H1 (cell line): ENCODE data around the gene NEUROG1. TPM values are rescaled to one million over a fixed set of nuclear protein-coding genes. Genes with fewer than 3 reads are reported as not detected.

Experiments
- CTCF ChIA-PET: fragments of 300-600 bp; sonication (Branson Sonifier 250); formaldehyde crosslinking; loops from one replicate; lab custom pipeline; 2021; ENCODE audit not compliant: partially characterized antibody; lab: Charles Lee
- POLR2A ChIA-PET: fragments of 300-600 bp; sonication (Branson Sonifier 250); formaldehyde crosslinking; loops from one replicate; lab custom pipeline; 2021; ENCODE audit warnings: inconsistent platforms; ENCODE audit not compliant: partially characterized antibody; lab: Charles Lee
- DNase-seq, 2 experiments: peaks; one replicate each; pipeline versions ENCODE4 v3.0.0 to v3.0.0-alpha.2; 2010 to 2022; ENCODE audit warnings: low spot score in 2 of 2, low read depth in 1 of 2, mixed read lengths in 1 of 2
- FAIRE-seq: peaks from 2 replicates; lab custom pipeline; 2011; peaks lifted over from hg19 to GRCh38; lab: Jason Lieb, UNC
- H2AFZ ChIP-seq: 2 replicates; pipeline ENCODE4 v1.8.1; 2012; ENCODE audit warnings: low read length, inconsistent platforms
- H2AK5ac ChIP-seq: 2 replicates; pipeline ENCODE4 v1.6.1; 2013; ENCODE audit warnings: low read depth, low read length
- H2BK120ac ChIP-seq: replicated peaks from 2 replicates; pipeline ENCODE3; 2013; ENCODE audit warnings: low read depth, low read length, inconsistent platforms
- H2BK12ac ChIP-seq: 2 replicates; pipeline ENCODE4 v1.6.1; 2013; ENCODE audit warnings: low read depth, low read length
- H2BK15ac ChIP-seq: 2 replicates; pipeline ENCODE4 v1.6.1; 2013; ENCODE audit warnings: low read length
- H2BK20ac ChIP-seq: 2 replicates; pipeline ENCODE4 v1.6.1; 2013; ENCODE audit warnings: low read length
- H2BK5ac ChIP-seq: 2 replicates; pipeline ENCODE4 v1.6.1; 2013; ENCODE audit warnings: low read depth, low read length
- H3K14ac ChIP-seq: 2 replicates; pipeline ENCODE4 v1.6.1; 2013; ENCODE audit warnings: inconsistent platforms; ENCODE audit not compliant: insufficient read length
- H3K18ac ChIP-seq: 2 replicates; pipeline ENCODE4 v1.6.1; 2013; ENCODE audit warnings: low read length; ENCODE audit errors: extremely low read depth
- H3K23ac ChIP-seq: 2 replicates; pipeline ENCODE4 v1.6.1; 2013; ENCODE audit warnings: inconsistent platforms; ENCODE audit not compliant: insufficient read length
- H3K23me2 ChIP-seq: 2 replicates; pipeline ENCODE4 v1.6.1; 2013; ENCODE audit warnings: low read depth, low read length
- H3K27ac ChIP-seq: 2 replicates; pipeline ENCODE4 v1.6.1; 2011; ENCODE audit warnings: low read depth, low read length, inconsistent platforms
- H3K27me3 ChIP-seq, 4 experiments: replicated peaks in 1 of 4; 1 replicate in 1 of 4; 2 replicates in 3 of 4; pipeline versions ENCODE4 v1.6.1 to v1.8.1; 2011 to 2013; ENCODE audit warnings: low read length in 3 of 4, mild to moderate bottlenecking in 3 of 4, inconsistent platforms in 2 of 4, mixed read lengths in 2 of 4, moderate library complexity in 1 of 4; ENCODE audit not compliant: control insufficient read depth in 3 of 4, insufficient read depth in 3 of 4; ENCODE audit errors: extremely low read depth in 1 of 4
- H3K36me3 ChIP-seq, 4 experiments: 2 replicates each; pipeline versions ENCODE4 v1.6.1 to v1.8.1; 2011 to 2013; ENCODE audit warnings: mild to moderate bottlenecking in 4 of 4, low read length in 3 of 4, moderate library complexity in 2 of 4, control low read depth in 1 of 4, inconsistent platforms in 1 of 4; ENCODE audit not compliant: insufficient read depth in 4 of 4, control insufficient read depth in 2 of 4
- H3K4ac ChIP-seq: replicated peaks from 2 replicates; pipeline ENCODE3; 2013; ENCODE audit warnings: low read length, low read depth, mixed read lengths, inconsistent platforms; ENCODE audit not compliant: insufficient read length
- H3K4me1 ChIP-seq, 4 experiments: replicated peaks in 1 of 4; 1 replicate in 1 of 4; 2 replicates in 3 of 4; pipeline versions ENCODE4 v1.6.1 to v1.8.1; 2011 to 2013; ENCODE audit warnings: low read length in 3 of 4, inconsistent platforms in 2 of 4, mixed read lengths in 1 of 4; ENCODE audit not compliant: insufficient read depth in 4 of 4, control insufficient read depth in 3 of 4
- H3K4me2 ChIP-seq, 2 experiments: 2 replicates each; pipeline versions ENCODE4 v1.6.1 to v1.8.1; 2011 to 2013; ENCODE audit warnings: low read depth in 2 of 2, low read length in 2 of 2, control low read depth in 1 of 2, inconsistent platforms in 1 of 2, mild to moderate bottlenecking in 1 of 2; ENCODE audit not compliant: insufficient read depth in 1 of 2
- H3K4me3 ChIP-seq, 4 experiments: fragments of 200-600, 300-600 bp in 1 of 4; sonication (generic), shearing (Covaris generic), sonication (Bioruptor Twin) in 1 of 4; 2 replicates each; pipeline versions ENCODE4 v1.5.1 to v1.8.1; 2011 to 2016; ENCODE audit warnings: low read length in 4 of 4, low read depth in 3 of 4, control low read depth in 2 of 4, inconsistent platforms in 2 of 4, mild to moderate bottlenecking in 2 of 4, mixed read lengths in 1 of 4, moderate library complexity in 1 of 4; ENCODE audit not compliant: insufficient read depth in 2 of 4; ENCODE audit errors: extremely low read depth in 1 of 4
- H3K56ac ChIP-seq: replicated peaks from 2 replicates; pipeline ENCODE3; 2013; ENCODE audit warnings: low read depth, mild to moderate bottlenecking, mixed read lengths, low read length, inconsistent platforms; ENCODE audit not compliant: insufficient read length
- H3K79me1 ChIP-seq: 2 replicates; pipeline ENCODE4 v1.6.1; 2013; ENCODE audit warnings: low read depth, low read length, control low read depth
- H3K79me2 ChIP-seq, 2 experiments: 2 replicates each; pipeline versions ENCODE4 v1.6.1 to v1.8.1; 2012 to 2013; ENCODE audit warnings: low read length in 2 of 2, mild to moderate bottlenecking in 2 of 2, inconsistent platforms in 1 of 2; ENCODE audit not compliant: insufficient read depth in 2 of 2, control insufficient read depth in 1 of 2
- H3K9ac ChIP-seq, 4 experiments: replicated peaks in 1 of 4; 1 replicate in 1 of 4; 2 replicates in 3 of 4; pipeline versions ENCODE4 v1.6.1 to v1.8.1; 2011 to 2013; ENCODE audit warnings: low read depth in 3 of 4, low read length in 3 of 4, control low read depth in 2 of 4, mild to moderate bottlenecking in 2 of 4, moderate library complexity in 2 of 4, inconsistent platforms in 1 of 4; ENCODE audit errors: extremely low read depth in 1 of 4
- H3K9me3 ChIP-seq, 2 experiments: 2 replicates each; pipeline versions ENCODE4 v1.6.1 to v1.8.1; 2012 to 2013; ENCODE audit warnings: mild to moderate bottlenecking in 2 of 2, moderate library complexity in 2 of 2, control low read depth in 1 of 2, inconsistent platforms in 1 of 2, low read depth in 1 of 2, low read length in 1 of 2, mixed read lengths in 1 of 2; ENCODE audit not compliant: insufficient read depth in 2 of 2
- H4K20me1 ChIP-seq, 2 experiments: replicated peaks in 1 of 2; 2 replicates each; pipeline versions ENCODE3 to v1.8.1; 2011 to 2013; ENCODE audit warnings: inconsistent platforms in 2 of 2, low read length in 2 of 2, mild to moderate bottlenecking in 1 of 2; ENCODE audit not compliant: insufficient read depth in 2 of 2, control insufficient read depth in 1 of 2
- H4K5ac ChIP-seq: 2 replicates; pipeline ENCODE4 v1.6.1; 2013; ENCODE audit warnings: low read length, low read depth, mixed read lengths, inconsistent platforms; ENCODE audit not compliant: insufficient read length
- H4K8ac ChIP-seq: 2 replicates; pipeline ENCODE4 v1.8.0; 2013; ENCODE audit warnings: mild to moderate bottlenecking, moderate library complexity, low read length, inconsistent platforms; ENCODE audit not compliant: insufficient read depth; ENCODE audit errors: extremely low read depth
- H4K91ac ChIP-seq: replicated peaks from 2 replicates; pipeline ENCODE3; 2013; ENCODE audit warnings: low read length, mixed read lengths, inconsistent platforms; ENCODE audit not compliant: insufficient read length
- CHD2 ChIP-seq: IDR thresholded peaks from 2 replicates; pipeline ENCODE4 v1.6.1; 2012; ENCODE audit warnings: low read length, improper control_type of control experiment
- EP300 ChIP-seq, 2 experiments: IDR thresholded peaks; 1 replicate in 1 of 2; 2 replicates in 1 of 2; pipeline ENCODE4 v1.6.1; 2011 to 2012; ENCODE audit warnings: low read depth in 2 of 2, low read length in 2 of 2, mild to moderate bottlenecking in 2 of 2, borderline replicate concordance in 1 of 2, inconsistent platforms in 1 of 2, moderate library complexity in 1 of 2
- GTF2F1 ChIP-seq: IDR thresholded peaks from 2 replicates; pipeline ENCODE4 v1.6.1; 2012; ENCODE audit warnings: low read depth, low read length, improper control_type of control experiment, borderline replicate concordance
- HDAC2 ChIP-seq, 2 experiments: fragments of 300-600 bp in 1 of 2; sonication (generic) in 1 of 2; IDR thresholded peaks; 2 replicates each; pipeline ENCODE4 v1.6.1; 2011 to 2012; ENCODE audit warnings: low read depth in 2 of 2, low read length in 2 of 2, mild to moderate bottlenecking in 2 of 2, moderate library complexity in 2 of 2, borderline replicate concordance in 1 of 2, inconsistent platforms in 1 of 2
- JUN ChIP-seq: IDR thresholded peaks from 2 replicates; pipeline ENCODE4 v1.6.1; 2011; ENCODE audit warnings: low read depth, mild to moderate bottlenecking, improper control_type of control experiment, low read length
- POU5F1 ChIP-seq: IDR thresholded peaks from 2 replicates; pipeline ENCODE4 v1.6.1; 2011; ENCODE audit warnings: low read depth, mild to moderate bottlenecking, low read length, moderate library complexity
- RAD21 ChIP-seq, 2 experiments: IDR thresholded peaks in 1 of 2; conservative IDR thresholded peaks in 1 of 2; 2 replicates each; pipeline ENCODE4 v1.6.1; 2011; ENCODE audit warnings: low read depth in 2 of 2, low read length in 2 of 2, improper control_type of control experiment in 1 of 2, inconsistent platforms in 1 of 2, mild to moderate bottlenecking in 1 of 2, moderate library complexity in 1 of 2
- TEAD4 ChIP-seq: IDR thresholded peaks from 2 replicates; pipeline ENCODE4 v1.6.1; 2012; ENCODE audit warnings: low read depth, low read length, inconsistent platforms, mixed read lengths
- ZNF274 ChIP-seq: IDR thresholded peaks from 2 replicates; pipeline ENCODE4 v1.7.0; 2012; ENCODE audit warnings: low read length, borderline replicate concordance; ENCODE audit errors: extremely low read depth
- WGBS, 2 experiments: shearing (Covaris generic) in 1 of 2; methylation state at CpG; one replicate each; pipeline versions ENCODE4 v1.1.6 to v1.1.7; 2013 to 2015; ENCODE audit warnings: low lambda C conversion rate in 2 of 2, mixed read lengths in 2 of 2, inconsistent platforms in 1 of 2, low coverage in 1 of 2, missing lambda C conversion rate in 1 of 2; ENCODE audit not compliant: insufficient replicate concordance in 2 of 2, insufficient coverage in 1 of 2, insufficient read length in 1 of 2; ENCODE audit errors: extremely low coverage in 1 of 2, missing lambda C conversion rate in 1 of 2; 5-methylcytosine and 5-hydroxymethylcytosine counted together
- polyA plus RNA-seq, 7 experiments: library from polyadenylated mRNA; depleted of rRNA in 3 of 7; stranded (reverse) in 5 of 7; unstranded in 2 of 7; fragments of >200 nt in 5 of 7; fragments of 200-250 nt in 2 of 7; gene quantifications; 1 replicate in 5 of 7; 2 replicates in 1 of 7; 4 replicates in 1 of 7; pipeline versions ENCODE4 v1.2.1 to v1.2.3, GENCODE V29; 2011 to 2013; ENCODE audit warnings: missing spikeins in 2 of 7, mixed read lengths in 2 of 7
- total RNA-seq: library from RNA; stranded (reverse); fragmentation: NEBNext Ultra II Directional; extraction: Animal tissue kit (Norgen Biotek cat#: 25700); gene quantifications from 2 replicates; pipeline ENCODE4 v1.2.1, GENCODE V29; 2021
- TF ChIP-seq, protein P1 (sequence below): IDR thresholded peaks from 2 replicates; pipeline ENCODE4 v1.6.1; 2012; ENCODE audit warnings: low read length, inconsistent platforms

NEUROG1 gene
- total and polyA plus RNA-seq, 2 of the 8 experiments (the other 6 are each of a cell fraction or from before 2014, with no cell fraction given): not detected

- no peak overlapping the region for H3K9ac ChIP-seq
- H3K27ac ChIP-seq: no peak overlapping the region
- peak overlapping the region in 3 of 4 experiments; percentile 58 to 61 (median 58); a peak in 2 of 8 replicates for H3K4me3 ChIP-seq
- H2BK15ac ChIP-seq: no peak overlapping the region
- peaks cover 11 to 46% (median 38%) of the 10 kb centered on the region in 4 experiments for H3K27me3 ChIP-seq
- no peak overlapping the region; the same call in 1 of the 2 replicates for H3K18ac ChIP-seq
- H3K36me3 ChIP-seq: no peaks in the 10 kb centered on the region
- H2BK120ac ChIP-seq: no peak overlapping the region
- 57% methylated on average over 8 of the region's 8 CpGs; no CpG with 5 or more reads in 1 of the 2 experiments for whole genome bisulfite sequencing, 2 experiments
- H4K91ac ChIP-seq: no peak overlapping the region
- H2AFZ ChIP-seq: no peak overlapping the region
- DNase-seq (no peak), FAIRE-seq (no peak)
- H2BK20ac ChIP-seq: peak overlapping the region; percentile 61; the same call in 1 of the 2 replicates
- no peak overlapping the region for H4K5ac ChIP-seq
- no peak overlapping the region for H3K4ac ChIP-seq
- H3K14ac ChIP-seq: no peak overlapping the region
- H2AK5ac ChIP-seq: no peak overlapping the region
- peaks cover 9% of the 10 kb centered on the region for H3K23me2 ChIP-seq
- no peak overlapping the region for H4K8ac ChIP-seq
- no peak overlapping the region for H3K23ac ChIP-seq
- ChIA-PET CTCF (interaction anchor here (0.7 to 20.6 kb wide), 9 partner anchors 13 to 257 kb away, joined by 3 to 547 read pairs (median 8); partner anchors contain the start of gene SLC25A48), POLR2A (interaction anchor here (1.5 kb wide), 1 partner anchor 11 kb away, joined by 4 read pairs; no protein-coding TSS in a partner anchor)
- H3K4me2 ChIP-seq: peak overlapping the region in 1 of 2 experiments; percentile 80; a peak in 2 of 4 replicates
- no peaks in the 10 kb centered on the region for H3K9me3 ChIP-seq
- no peak overlapping the region for H2BK12ac ChIP-seq
- H3K79me2 ChIP-seq: no peaks in the 10 kb centered on the region
- H4K20me1 ChIP-seq: no peaks in the 10 kb centered on the region
- peaks cover 10 to 22% (median 19%) of the 10 kb centered on the region in 4 experiments for H3K4me1 ChIP-seq
- H3K56ac ChIP-seq: no peak overlapping the region
- H3K79me1 ChIP-seq: no peaks in the 10 kb centered on the region
- H2BK5ac ChIP-seq: no peak overlapping the region
- TF ChIP-seq RAD21 (IDR thresholded peaks at IDR 0.05 in 1 of 2, conservative IDR thresholded peaks at IDR 0.05 in 1 of 2; ENCODE audit: low read depth in 2 of 2, low read length in 2 of 2) (no peak), CHD2 (no peak), EP300 (IDR thresholded peaks at IDR 0.05; ENCODE audit: borderline replicate concordance in 1 of 2, low read depth in 2 of 2, low read length in 2 of 2) (no peak), POU5F1 (no peak), GTF2F1 (no peak), ZNF274 (no peak), HDAC2 (IDR thresholded peaks at IDR 0.05; ENCODE audit: borderline replicate concordance in 1 of 2, low read depth in 2 of 2, low read length in 2 of 2) (no peak), TEAD4 (no peak), JUN (no peak)
- TF ChIP-seq, protein P1, sequence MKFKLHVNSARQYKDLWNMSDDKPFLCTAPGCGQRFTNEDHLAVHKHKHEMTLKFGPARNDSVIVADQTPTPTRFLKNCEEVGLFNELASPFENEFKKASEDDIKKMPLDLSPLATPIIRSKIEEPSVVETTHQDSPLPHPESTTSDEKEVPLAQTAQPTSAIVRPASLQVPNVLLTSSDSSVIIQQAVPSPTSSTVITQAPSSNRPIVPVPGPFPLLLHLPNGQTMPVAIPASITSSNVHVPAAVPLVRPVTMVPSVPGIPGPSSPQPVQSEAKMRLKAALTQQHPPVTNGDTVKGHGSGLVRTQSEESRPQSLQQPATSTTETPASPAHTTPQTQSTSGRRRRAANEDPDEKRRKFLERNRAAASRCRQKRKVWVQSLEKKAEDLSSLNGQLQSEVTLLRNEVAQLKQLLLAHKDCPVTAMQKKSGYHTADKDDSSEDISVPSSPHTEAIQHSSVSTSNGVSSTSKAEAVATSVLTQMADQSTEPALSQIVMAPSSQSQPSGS: no peak
Measured at GRCh38 chr5:135577421-135577820, 41.7 kb upstream of the NEUROG1 start.
